ENCODE data around the gene RALGAPA1.

DNA sequence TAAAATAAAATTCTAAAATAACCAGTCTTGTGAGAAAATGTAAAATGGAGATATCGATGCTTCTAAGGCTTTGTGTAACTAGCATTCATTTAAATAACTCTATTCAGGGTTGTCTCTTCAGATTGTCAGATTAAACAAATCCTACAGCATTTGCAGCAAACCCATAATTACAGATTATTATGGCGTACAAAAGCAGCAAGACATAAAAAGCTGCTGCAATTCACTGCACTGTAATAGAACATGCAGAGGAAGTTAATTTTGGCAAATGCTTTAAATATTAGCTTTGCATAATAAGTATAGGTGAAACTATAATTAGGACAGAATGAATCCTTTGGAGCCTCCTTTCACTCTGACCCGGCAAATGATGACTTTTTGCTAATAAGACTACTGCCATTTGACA lies 176.8 kb downstream of the RALGAPA1 start:
- TF ChIP-seq, protein P1, sequence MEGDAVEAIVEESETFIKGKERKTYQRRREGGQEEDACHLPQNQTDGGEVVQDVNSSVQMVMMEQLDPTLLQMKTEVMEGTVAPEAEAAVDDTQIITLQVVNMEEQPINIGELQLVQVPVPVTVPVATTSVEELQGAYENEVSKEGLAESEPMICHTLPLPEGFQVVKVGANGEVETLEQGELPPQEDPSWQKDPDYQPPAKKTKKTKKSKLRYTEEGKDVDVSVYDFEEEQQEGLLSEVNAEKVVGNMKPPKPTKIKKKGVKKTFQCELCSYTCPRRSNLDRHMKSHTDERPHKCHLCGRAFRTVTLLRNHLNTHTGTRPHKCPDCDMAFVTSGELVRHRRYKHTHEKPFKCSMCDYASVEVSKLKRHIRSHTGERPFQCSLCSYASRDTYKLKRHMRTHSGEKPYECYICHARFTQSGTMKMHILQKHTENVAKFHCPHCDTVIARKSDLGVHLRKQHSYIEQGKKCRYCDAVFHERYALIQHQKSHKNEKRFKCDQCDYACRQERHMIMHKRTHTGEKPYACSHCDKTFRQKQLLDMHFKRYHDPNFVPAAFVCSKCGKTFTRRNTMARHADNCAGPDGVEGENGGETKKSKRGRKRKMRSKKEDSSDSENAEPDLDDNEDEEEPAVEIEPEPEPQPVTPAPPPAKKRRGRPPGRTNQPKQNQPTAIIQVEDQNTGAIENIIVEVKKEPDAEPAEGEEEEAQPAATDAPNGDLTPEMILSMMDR (IDR thresholded peaks at IDR 0.05): no peak
- TF ChIP-seq EP300 (IDR thresholded peaks at IDR 0.05) (no peak), POLR2A (IDR thresholded peaks at IDR 0.05) (no peak)
